HFF-Myc (cell line): ENCODE data around the gene CDH12.

Experiments
- DNase-seq: peaks from one replicate; pipeline ENCODE4 v3.0.0-alpha.2; 2011; ENCODE audit warnings: low read depth; ENCODE audit errors: extremely low read depth
- H3K4me3 ChIP-seq: replicated peaks from 2 replicates; pipeline ENCODE4 v1.5.1; 2011; ENCODE audit warnings: low read depth, mild to moderate bottlenecking, control low read depth, low read length
- CTCF ChIP-seq: IDR thresholded peaks from 2 replicates; pipeline ENCODE4 v1.5.1; 2012; ENCODE audit warnings: mild to moderate bottlenecking, low read depth, low read length, control low read depth; ENCODE audit errors: missing control alignments

The CDH12 gene

GRCh38 chr5:21704974-21705668, 1148.0 kb downstream of the CDH12 start:
- H3K4me3 ChIP-seq: no peak overlapping the region
- DNase-seq: no peak
- TF ChIP-seq CTCF: no peak

GRCh38 chr5:21701317-21701716, 1151.8 kb downstream of the CDH12 start:
- no peak for TF ChIP-seq CTCF
- no peak overlapping the region for H3K4me3 ChIP-seq
- DNase-seq: no peak
